Nephron progenitor cell (in vitro differentiated cells): ENCODE measurements around the gene CYTH1.

Experiments used
- DNase-seq: peaks from one replicate; pipeline ENCODE4 v3.0.0; 2021
- H3K27ac Mint-ChIP-seq: 2 replicates; pipeline ENCODE4 v1.8.0; 2021; ENCODE audit warnings: mild to moderate bottlenecking, moderate library complexity, mixed read lengths
- H3K27me3 Mint-ChIP-seq: 2 replicates; pipeline ENCODE4 v1.8.0; 2021; ENCODE audit warnings: mild to moderate bottlenecking, low read depth, mixed read lengths; ENCODE audit not compliant: poor library complexity
- H3K36me3 Mint-ChIP-seq: 2 replicates; pipeline ENCODE4 v1.8.0; 2021; ENCODE audit warnings: low read depth, mixed read lengths
- H3K4me1 Mint-ChIP-seq: 2 replicates; pipeline ENCODE4 v1.8.0; 2021; ENCODE audit warnings: mixed read lengths
- H3K4me3 Mint-ChIP-seq: 2 replicates; pipeline ENCODE4 v1.8.0; 2021; ENCODE audit warnings: mild to moderate bottlenecking, moderate library complexity, mixed read lengths
- H3K9me3 Mint-ChIP-seq: 2 replicates; pipeline ENCODE4 v1.8.0; 2021; ENCODE audit warnings: mild to moderate bottlenecking, moderate library complexity, mixed read lengths
- CTCF ChIP-seq: fragments of 200-600 bp; sonication (generic); IDR thresholded peaks from 2 replicates; pipeline ENCODE4 v1.5.0; 2021; ENCODE audit warnings: antibody characterized with exemption

The CYTH1 gene

GRCh38 chr17:78748730-78749317, 33.2 kb downstream of the CYTH1 start:
- no peak for DNase-seq
- peaks cover 6% of the 10 kb centered on the region for H3K27me3 Mint-ChIP-seq

GRCh38 chr17:78748048-78748729, 33.9 kb downstream of the CYTH1 start:
- H3K27ac Mint-ChIP-seq = peak overlapping the region; percentile 31
- no peaks in the 10 kb centered on the region for H3K9me3 Mint-ChIP-seq
- H3K27me3 Mint-ChIP-seq = peaks cover 6% of the 10 kb centered on the region
- H3K4me1 Mint-ChIP-seq = peaks cover 35% of the 10 kb centered on the region
- H3K4me3 Mint-ChIP-seq = no peak overlapping the region
- TF ChIP-seq CTCF = no peak
- DNase-seq = no peak
- H3K36me3 Mint-ChIP-seq = peaks cover 6% of the 10 kb centered on the region

More at GRCh38 chr17:78748730-78749317, 33.2 kb downstream of the CYTH1 start:
- H3K4me1 Mint-ChIP-seq = peaks cover 35% of the 10 kb centered on the region
- H3K9me3 Mint-ChIP-seq = no peaks in the 10 kb centered on the region
- peaks cover 6% of the 10 kb centered on the region for H3K36me3 Mint-ChIP-seq
- TF ChIP-seq CTCF = no peak
- no peak overlapping the region for H3K4me3 Mint-ChIP-seq
- H3K27ac Mint-ChIP-seq = no peak overlapping the region

- H3K36me3 Mint-ChIP-seq = peaks cover 6% of the 10 kb centered on the region
- H3K27ac Mint-ChIP-seq = no peak overlapping the region
- H3K9me3 Mint-ChIP-seq = no peaks in the 10 kb centered on the region
- no peak for DNase-seq
- no peak overlapping the region for H3K4me3 Mint-ChIP-seq
- no peak for TF ChIP-seq CTCF
- peaks cover 35% of the 10 kb centered on the region for H3K4me1 Mint-ChIP-seq
- H3K27me3 Mint-ChIP-seq = peaks cover 6% of the 10 kb centered on the region
Observed at GRCh38 chr17:78747488-78747887, 34.6 kb downstream of the CYTH1 start.

- Mint-ChIP-seq H3K27me3 (peaks cover 6% of the 10 kb centered on the region), H3K4me1 (peaks cover 38% of the 10 kb centered on the region), H3K9me3 (no peaks in the 10 kb centered on the region), H3K27ac (no peak overlapping the region), H3K36me3 (peaks cover 6% of the 10 kb centered on the region), H3K4me3 (no peak overlapping the region)
- DNase-seq = no peak
- TF ChIP-seq CTCF = no peak
Observed at GRCh38 chr17:78746949-78747269, 35.2 kb downstream of the CYTH1 start.

- peak overlapping the region; percentile 66 for H3K27ac Mint-ChIP-seq
- H3K4me1 Mint-ChIP-seq = peaks cover 43% of the 10 kb centered on the region
- peaks cover 6% of the 10 kb centered on the region for H3K36me3 Mint-ChIP-seq
Observed at GRCh38 chr17:78746263-78746948, 35.7 kb downstream of the CYTH1 start.

More at GRCh38 chr17:78746263-78746948, 35.7 kb downstream of the CYTH1 start:
- Mint-ChIP-seq H3K27me3 (peaks cover 6% of the 10 kb centered on the region), H3K4me3 (no peak overlapping the region), H3K9me3 (no peaks in the 10 kb centered on the region)
- no peak for TF ChIP-seq CTCF
- DNase-seq = no peak
